NCI-H187 (cell line): ENCODE measurements around the gene TRIM46.

ENCODE experiments used
- DNase-seq, 2 experiments: peaks; one replicate each; lab custom pipeline; 2025; lab: John Stamatoyannopoulos, UW

TRIM46 gene, protein sequence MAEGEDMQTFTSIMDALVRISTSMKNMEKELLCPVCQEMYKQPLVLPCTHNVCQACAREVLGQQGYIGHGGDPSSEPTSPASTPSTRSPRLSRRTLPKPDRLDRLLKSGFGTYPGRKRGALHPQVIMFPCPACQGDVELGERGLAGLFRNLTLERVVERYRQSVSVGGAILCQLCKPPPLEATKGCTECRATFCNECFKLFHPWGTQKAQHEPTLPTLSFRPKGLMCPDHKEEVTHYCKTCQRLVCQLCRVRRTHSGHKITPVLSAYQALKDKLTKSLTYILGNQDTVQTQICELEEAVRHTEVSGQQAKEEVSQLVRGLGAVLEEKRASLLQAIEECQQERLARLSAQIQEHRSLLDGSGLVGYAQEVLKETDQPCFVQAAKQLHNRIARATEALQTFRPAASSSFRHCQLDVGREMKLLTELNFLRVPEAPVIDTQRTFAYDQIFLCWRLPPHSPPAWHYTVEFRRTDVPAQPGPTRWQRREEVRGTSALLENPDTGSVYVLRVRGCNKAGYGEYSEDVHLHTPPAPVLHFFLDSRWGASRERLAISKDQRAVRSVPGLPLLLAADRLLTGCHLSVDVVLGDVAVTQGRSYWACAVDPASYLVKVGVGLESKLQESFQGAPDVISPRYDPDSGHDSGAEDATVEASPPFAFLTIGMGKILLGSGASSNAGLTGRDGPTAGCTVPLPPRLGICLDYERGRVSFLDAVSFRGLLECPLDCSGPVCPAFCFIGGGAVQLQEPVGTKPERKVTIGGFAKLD

DNA sequence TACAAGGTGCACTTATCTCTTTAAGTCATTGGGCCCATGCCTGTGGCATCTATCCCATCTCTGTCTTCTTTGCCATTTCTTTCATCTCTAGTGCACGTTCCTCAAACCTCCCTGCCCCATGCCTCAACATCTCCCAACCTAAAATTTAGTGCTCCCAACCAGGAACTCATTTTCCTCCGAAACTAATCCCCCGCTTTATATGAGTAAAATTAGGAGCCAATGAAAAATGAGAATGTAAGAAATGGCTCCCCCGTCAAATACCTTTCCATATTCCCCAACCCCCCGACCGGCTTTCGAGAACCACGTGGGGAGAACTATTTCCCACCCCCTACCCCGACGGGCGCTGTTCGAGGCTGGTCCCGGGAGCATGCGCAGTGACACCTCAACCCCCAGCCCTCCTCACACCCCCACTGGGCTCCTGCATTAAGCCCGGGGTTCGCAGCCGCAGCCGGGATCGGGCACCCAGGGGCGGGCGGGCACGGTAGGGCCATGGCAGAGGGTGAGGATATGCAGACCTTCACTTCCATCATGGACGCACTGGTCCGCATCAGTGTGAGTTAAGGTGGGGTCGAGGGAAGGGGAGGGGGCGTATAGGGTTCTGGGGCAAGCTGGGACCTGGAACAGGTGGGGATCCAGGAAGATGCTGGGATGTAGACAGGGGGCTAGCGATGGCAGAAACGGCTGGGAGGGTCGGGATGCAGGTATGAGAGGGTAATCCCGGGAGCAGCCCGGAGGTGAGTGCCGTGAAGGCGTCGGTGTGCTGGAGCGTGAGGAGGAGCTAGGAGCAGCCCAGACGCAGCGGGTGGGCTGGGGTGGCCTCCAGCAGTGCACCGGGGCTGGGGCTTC is at the start of gene TRIM46:
TSS of gene TRIM46 (plus strand) at position 372 of the 846 bp plus-strand sequence. CDS start at position 490, 118 bp downstream.
- DNase-seq: peak; percentile 74 to 91

DNA sequence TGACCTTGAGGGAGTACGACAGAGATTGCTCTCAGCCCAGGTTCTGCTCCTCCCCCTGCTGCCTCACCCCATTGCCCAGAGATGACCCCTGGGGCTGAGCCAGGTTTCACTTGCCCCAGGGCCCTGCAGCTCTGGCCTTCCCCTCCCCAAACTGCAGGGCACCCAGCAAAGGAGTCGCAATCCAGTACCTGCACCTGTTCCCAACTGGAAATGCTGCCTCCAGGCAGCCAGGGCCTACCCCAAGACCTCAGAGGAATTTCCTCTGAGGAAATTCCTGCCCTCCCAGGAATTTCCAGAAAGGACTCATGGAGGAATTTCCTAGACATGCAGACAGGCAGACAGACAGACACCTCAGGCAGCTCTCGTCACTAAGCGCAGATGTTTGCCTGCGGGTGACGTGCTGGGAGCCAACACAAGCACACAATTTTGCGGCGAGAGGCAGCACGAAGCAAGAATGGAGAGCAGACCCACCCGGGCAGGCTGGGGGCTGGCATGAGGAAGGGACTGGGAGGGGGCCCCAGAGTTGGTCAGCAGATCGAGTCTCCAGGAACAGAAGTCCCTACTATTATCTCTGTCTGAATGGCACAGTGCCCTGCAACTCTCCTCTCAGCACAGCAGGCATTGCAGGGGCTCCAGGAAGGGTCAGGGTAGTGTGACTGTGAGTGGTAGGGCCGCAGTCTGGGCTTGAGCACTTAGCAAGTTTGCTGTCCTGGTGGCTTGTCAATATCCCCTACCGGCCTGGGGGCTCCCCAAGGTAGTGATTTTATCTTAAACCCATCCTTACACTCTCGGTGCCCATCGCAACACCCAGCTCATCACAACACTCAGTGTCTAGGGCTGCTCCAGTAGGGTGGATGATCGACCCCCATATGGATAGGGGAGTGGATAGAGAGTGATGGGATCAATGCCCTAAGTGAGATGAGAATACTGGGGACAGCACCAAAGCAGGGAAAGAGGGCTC is 48.9 kb upstream of the TRIM46 start:
- DNase-seq: no peak

DNA sequence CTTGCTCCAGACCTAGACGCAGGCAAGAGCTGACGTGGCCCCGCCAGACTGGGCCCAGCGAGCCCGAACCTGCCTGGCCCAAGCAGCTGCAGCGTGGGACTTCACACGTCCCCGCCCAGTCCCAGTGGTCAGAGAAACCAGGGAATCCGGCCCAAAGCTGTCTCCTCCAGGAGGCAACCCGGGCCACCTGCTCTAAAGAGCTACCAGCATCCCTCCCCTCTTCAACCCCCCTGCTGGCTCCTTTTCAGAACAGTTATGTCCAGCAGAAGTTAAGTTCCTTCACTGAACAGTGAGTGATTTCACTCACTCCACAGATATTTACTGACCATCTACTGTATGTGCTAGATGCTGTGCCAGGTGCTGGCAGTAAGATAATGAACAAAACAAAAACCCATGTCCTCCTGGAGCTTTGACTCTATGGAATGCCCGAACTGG is 48.1 kb upstream of the TRIM46 start:
- DNase-seq: no peak

DNA sequence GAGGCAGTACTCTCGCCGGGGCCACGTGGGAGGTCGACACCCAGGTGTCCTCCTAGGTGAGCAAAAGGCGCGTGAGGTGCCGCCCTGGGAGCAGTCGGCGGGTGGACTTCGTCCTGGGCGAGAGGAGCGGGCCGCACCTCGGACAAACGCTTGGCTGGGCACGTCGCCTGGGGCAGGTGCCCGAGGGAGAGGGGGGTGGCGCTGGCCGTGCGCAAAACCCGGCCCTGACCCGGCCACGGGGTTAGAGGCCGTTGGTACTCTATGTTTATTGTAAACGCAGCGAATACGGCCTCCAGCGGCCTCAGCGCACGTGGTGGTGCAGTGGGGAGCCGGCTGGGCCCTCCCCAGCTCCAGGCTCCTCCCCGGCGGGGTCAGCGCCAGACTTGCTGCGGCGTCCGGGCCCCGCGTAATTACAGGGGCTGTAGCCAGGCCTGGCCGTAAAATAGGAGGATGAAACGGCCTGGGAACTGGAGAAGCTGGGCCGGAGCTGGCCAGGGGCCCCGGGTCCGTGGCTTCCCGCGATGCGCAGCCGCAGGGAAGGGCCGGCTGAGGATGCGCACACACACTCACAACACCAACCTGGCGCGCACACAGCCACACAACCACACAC is 47.6 kb upstream of the TRIM46 start:
- DNase-seq: no peak

DNA sequence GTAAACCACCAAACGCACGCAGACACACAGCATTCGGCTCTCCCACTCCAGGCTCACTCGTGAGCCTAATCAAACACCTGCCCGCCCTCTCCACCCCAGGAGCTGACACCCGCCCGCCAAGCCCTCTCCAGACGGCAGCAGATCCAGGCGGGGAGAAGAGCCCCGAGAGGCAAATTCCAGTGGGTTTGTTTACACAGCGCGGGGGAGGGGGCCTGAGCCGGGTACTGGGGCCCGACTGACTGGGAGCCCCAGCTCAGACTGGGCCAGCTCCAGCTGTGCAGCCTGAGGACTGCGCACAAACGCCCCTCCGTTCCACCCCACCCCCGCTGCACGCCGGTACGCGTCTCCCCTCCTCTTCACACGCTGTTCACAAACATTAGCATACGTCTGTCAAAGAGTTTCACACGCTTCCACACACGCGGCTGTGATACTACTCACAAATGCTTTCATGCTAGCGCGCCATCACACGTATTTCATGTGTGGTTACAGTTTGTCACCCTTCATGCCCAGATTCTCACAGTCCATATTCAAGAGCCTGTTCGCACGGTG is 47.0 kb upstream of the TRIM46 start:
- DNase-seq: no peak

DNA sequence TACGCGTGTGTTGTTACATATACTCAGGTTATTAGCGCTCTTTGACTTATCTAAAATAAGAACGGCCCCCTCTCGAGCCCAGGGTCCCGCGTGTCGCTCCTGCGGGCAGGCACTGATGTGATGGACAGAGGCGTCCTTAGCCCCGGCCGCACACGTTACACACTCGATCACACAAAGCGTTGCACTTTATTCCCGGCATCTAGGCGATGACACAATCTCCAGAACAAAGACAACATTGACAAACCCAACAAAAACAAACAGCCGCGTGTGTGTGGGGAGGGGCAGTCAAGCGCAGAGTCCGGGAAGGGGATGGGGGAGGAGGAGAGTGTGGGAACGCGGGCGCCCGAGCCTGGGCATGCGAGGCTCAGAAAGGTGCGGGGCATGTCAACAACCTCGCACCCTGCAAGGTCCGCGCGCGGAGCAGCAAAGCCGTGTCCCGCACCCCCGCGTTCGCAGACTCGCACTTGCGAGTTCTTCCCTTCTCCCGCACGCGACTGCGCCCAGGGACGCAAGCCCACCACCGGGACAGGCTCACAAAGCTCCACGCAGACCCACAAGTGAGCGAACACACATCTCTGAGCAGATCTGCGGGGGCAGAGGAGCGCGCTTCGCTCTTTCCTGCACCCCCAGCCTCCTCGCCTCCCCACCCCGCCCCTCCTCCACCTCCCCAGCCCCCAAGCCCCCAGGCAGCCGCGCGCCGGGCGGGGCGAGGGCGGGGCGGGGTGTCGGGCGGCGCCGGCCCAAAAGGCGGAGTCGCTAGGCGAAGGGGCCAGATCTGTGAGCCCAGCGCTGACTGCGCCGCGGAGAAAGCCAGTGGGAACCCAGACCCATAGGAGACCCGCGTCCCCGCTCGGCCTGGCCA is 46.3 kb upstream of the TRIM46 start, which contains the start of gene EFNA1:
TSS of gene EFNA1 (plus strand) at position 772 of the 862 bp plus-strand sequence. CDS start 102 bp downstream, outside the sequence.
- no peak for DNase-seq

DNA sequence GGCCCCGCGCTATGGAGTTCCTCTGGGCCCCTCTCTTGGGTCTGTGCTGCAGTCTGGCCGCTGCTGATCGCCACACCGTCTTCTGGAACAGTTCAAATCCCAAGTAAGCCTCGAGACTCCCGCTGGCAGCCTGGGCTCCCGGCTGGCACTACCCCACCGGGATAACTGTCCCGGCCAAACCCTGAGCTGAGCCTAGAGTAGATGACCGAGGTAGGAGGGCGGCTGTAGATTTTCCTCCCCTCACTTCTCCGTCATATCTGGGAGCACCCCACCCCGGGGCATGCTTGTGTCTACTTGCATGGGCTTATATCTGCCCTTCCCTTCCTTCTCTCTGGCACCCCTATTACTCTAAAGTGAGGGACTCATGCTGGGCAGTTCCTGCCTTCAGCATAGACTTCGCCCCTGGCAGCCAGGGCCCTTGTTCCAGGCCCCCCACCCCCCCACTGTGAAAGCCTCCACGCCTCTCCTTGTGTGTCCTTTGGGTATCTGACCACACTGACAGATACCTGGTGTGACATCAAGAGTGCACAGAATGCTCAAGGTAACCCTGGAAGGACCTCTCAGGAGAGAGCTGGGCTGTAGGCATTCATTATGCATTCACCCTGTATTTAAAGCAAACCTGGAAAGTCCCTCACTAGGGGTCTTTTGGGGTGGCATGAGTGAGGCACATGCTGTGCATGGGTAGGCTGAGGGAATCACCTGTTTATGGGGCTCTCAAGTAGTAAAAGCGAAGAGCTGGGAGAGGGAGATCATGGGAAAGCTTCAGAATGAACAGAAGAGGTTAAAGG is 45.5 kb upstream of the TRIM46 start:
- no peak for DNase-seq

DNA sequence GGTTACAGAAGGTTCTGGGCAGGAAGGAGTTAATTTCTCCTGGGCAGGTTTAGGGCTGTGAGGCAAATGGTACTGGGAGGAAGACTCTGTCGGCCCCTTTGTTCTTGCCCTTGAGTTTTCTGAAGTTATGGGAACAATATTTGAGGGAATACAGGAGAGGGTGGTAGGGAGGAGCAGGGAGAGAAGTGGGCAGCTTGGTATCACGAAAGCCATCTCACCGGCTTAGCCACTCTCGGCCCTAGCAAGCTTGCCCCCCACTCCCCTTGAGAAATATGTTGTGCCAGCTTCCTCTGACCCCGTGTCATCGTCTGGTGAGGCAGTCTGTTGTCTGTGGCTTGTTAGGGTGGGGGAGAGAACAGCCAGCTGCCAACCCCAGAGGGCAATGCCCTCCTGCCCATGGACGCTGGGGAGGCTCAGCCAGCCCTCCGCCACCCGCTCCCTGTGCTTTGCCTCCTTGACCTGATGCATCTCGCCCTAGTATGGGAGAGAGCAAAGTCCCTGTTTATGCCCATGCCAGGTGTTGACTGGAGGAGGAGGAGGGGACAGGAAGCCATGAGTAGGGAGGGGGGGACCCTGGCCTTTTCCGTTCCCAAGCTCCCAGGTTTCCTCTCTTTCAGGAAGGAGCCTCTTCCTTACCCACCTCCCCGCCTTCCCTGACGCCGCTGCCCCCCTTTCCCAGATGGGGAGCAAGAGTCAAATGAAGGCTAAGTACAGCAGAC is 44.7 kb upstream of the TRIM46 start:
- no peak for DNase-seq

DNA sequence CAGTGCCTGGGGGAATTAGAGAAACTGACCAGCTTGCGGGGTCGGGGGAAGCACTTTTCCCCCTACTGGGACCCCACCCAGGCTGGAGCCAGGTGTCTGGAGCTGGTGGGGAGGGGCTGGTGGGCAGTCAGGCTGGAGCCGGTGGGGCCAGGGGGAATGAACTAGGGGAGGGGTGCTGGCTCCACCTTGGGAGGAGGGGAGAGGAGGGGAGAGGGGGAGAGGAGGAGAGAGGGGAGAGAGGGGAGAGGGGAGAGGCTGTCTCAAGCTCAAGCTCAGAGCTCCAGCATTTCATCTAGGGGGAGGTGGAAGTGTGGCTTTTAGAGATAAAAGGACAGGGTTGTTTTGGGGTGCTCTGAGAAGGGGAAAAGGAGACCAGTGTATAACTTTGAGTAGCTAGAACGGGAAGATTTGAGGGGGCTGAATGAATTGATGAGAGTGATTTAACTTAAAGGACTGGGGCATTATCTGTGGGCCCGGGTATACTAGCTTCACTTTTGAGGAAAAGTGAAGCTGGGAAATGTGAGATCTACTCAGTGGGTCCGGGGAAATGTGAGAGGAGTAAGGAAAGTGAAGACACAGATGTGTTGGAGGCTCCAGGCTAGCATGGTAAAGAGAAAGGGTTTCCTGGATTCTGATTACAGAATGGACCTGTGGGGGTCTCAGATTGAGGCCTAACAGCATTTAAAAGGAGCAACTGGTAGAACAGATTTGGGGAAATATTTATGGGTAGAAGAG is 43.2 kb upstream of the TRIM46 start:
- no peak for DNase-seq

DNA sequence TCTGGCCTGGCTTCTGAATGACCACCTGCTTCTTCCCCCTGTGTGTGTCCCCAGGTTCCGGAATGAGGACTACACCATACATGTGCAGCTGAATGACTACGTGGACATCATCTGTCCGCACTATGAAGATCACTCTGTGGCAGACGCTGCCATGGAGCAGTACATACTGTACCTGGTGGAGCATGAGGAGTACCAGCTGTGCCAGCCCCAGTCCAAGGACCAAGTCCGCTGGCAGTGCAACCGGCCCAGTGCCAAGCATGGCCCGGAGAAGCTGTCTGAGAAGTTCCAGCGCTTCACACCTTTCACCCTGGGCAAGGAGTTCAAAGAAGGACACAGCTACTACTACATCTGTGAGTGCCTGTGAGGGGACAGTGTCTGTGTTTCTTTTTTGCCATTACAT is 42.4 kb upstream of the TRIM46 start:
- no peak for DNase-seq

DNA sequence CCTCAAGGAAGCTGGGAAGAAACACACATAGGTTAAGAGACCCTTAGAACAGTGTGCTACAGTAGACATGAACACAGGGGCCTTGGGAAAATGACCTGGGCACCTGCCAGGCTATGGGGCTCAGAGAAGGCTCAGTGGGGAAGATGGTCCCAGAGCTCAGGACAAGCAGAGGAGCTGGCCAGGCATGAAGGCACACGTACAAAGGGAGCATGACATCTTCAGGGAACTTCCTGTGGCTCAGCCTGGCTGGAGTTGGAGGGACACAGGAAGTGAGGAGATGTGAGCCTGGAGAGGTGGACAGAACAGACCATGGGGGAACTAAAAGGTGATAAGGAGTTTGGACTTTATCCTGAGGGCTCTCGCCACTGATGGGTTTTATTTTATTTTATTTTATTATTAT is 41.8 kb upstream of the TRIM46 start:
- no peak for DNase-seq

DNA sequence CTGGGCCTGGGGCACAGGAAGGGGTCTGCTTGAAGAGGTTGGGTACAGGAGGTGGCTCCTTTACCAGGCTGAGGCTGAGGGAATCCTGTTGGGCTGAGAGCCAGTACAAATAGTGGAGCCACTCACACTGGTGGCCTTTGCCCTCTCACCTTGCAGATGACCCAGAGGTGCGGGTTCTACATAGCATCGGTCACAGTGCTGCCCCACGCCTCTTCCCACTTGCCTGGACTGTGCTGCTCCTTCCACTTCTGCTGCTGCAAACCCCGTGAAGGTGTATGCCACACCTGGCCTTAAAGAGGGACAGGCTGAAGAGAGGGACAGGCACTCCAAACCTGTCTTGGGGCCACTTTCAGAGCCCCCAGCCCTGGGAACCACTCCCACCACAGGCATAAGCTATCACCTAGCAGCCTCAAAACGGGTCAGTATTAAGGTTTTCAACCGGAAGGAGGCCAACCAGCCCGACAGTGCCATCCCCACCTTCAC is 39.8 kb upstream of the TRIM46 start:
- no peak for DNase-seq

DNA sequence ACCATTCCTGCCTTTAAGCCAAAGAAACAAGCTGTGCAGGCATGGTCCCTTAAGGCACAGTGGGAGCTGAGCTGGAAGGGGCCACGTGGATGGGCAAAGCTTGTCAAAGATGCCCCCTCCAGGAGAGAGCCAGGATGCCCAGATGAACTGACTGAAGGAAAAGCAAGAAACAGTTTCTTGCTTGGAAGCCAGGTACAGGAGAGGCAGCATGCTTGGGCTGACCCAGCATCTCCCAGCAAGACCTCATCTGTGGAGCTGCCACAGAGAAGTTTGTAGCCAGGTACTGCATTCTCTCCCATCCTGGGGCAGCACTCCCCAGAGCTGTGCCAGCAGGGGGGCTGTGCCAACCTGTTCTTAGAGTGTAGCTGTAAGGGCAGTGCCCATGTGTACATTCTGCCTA is 39.3 kb upstream of the TRIM46 start:
- DNase-seq: no peak

DNA sequence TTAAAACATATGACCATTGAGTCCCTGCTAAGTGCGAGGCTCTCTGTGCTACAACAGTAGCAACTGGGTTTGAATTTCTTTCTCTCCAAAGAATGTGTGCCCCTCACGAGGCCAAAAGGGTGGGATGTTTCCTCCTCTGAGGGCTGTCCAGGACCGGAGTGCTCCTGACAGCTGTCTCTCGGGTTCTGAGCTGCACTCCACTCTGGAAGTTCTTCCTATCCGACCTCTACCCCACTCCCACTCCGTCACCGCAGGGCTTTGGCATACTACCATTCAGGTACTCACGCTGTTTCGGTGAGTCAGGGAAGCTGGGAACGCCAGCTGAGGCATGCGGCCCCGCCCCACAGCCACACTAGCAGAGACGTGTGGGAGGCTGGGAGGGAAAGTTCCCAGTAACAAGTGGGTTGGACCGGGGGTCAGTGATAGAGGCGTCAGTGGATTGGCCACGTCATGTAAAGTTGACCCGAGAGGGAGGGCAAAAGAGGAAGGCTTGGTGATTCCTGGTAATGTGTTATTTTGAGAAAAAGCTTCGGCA is 38.7 kb upstream of the TRIM46 start:
- DNase-seq: peak in 1 of 2 experiments; percentile 39

DNA sequence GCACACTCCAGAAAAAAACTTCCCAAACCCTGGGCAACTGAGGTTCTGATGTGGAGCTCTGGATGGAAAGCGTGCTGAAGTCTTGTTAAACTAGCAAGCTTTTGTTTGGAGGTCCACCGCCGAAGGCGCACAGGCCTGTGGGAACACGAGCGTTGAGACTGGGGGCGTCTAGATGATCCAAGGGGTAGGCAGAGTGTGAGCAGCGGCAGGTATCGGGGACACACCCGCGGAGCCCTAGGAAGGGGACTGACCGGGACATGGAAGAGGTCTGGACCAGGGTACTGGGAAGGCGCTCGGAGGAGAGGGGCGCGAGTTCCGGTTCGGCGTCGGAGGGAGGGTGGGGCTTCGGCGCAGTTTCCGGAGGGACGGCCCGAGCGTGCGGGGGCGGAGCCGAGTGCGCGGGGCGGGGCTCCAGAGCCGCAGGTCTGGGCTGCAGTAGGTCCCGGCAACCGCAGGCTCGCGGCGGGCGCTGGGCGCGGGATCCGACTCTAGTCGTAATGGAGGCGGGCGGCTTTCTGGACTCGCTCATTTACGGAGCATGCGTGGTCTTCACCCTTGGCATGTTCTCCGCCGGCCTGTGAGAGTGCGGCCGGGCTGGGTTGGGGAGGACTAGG is 38.1 kb upstream of the TRIM46 start, which contains the start of gene SLC50A1:
TSS of gene SLC50A1 (plus strand) at position 438 of the 614 bp plus-strand sequence. CDS start at position 498, 60 bp downstream.
- peak; percentile 97 to 98 for DNase-seq

DNA sequence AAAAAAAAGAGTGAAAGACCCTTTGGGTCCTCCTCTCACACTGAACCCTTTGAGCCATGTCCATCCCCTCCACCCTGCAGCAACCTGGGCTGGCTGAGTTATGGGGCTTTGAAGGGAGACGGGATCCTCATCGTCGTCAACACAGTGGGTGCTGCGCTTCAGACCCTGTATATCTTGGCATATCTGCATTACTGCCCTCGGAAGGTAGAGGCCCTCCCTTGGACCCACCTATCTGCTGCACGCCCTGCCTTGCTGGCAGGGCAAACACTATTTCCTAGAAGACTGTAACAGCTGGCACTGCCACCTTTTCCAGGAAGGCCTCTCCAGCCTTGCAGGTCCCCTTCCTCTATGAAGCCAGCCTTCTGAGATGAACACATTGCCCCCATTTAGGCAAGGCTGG is 36.9 kb upstream of the TRIM46 start:
- no peak for DNase-seq
